HG03565 (cell line): ENCODE measurements around the gene HUS1.
"Not testable (repeated sequence)": the region's sequence is repeated elsewhere in the genome, so short reads cannot be mapped to it uniquely, and the experiment has no call there.

Source experiments
- ATAC-seq: cut with Tn5 transposase; IDR thresholded peaks from one replicate; pipeline ENCODE4 v1.9.1; 2021; ENCODE audit warnings: mild to moderate bottlenecking, moderate library complexity; ENCODE audit not compliant: unreplicated experiment

Gene HUS1

GRCh38 chr7:47945261-47946015 lies 34.0 kb downstream of the HUS1 start:
- peak; percentile 54 for ATAC-seq

GRCh38 chr7:47944536-47945260 lies 34.7 kb downstream of the HUS1 start:
- ATAC-seq = no peak

DNA sequence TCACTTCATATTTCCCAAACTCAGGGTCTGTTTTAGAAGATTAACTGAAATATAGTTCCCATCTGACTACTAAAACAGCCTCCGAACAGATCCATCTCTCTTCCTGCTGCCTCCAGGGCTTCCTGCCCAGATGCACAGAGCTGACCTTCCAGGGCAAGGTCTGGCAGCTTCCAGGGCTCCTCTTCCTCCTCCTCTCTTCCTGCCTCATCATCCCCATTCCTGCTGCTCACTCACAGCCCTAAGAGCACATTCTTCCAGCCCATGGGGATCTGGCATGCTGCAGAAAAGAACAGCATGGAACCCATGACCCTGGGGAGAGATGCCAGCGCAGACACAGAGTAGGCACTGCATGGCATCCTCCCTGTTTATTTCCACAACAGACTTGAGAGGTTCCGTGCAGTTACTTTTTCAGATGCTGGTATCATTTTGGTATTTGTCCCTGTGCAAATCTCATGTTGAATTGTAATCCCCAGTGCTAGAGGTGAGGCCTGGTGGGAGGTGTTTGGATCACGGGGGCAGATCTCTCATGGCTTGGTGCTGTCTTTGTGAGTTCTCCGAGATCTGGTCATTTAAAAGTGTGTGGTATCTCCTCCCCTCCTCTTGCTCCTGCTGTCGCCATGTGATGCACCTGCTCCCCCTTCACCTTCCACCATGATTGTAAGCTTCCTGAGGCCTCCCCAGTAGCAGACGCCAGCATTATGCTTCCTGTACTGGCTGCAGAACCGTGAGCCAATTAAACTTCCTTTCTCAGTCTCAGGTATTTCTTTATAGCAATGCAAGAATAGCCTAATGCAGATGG lies 35.5 kb downstream of the HUS1 start:
- ATAC-seq = no peak

DNA sequence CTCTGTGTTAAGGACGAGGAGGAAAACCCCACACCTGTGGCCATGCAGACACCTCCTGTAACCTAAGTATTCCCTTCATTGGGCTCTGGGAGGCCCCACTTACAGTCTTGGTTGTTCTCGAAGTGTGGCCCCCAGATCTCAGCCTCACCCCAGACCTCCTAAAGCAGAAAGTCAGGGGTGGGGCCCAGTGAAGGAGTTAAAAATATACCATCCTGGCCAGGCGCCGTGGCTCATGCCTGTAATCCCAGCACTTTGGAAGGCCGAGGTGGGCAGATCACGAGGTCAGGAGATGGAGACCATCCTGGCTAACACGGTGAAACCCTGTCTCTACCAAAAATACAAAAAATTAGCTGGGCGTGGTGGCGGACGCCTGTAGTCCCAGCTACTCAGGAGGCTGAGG lies 36.8 kb downstream of the HUS1 start:
- not testable (repeated sequence) for ATAC-seq

DNA sequence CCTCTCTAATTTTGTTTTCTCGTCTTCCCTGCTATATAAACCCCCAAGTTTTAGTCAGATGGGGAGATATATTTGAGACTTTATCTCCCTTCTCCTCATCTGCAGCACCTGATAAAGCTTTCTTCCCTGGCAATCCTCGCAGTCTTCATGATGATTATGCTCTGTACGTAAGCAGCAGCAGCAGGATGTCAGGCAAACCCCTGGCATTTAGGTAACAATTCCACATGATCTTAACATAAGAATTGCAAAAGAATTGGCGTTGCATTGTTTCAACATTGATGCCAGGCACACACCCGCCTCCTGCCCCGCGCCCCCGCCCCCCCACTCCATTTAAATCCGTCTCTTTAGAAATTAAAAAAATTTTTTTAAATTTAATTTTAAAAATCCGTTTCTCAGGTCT lies 37.3 kb downstream of the HUS1 start:
- no peak for ATAC-seq

GRCh38 chr7:47941136-47941844 lies 38.1 kb downstream of the HUS1 start:
- ATAC-seq = no peak

GRCh38 chr7:47940088-47941013 lies 39.1 kb downstream of the HUS1 start:
- ATAC-seq = no peak

GRCh38 chr7:47939425-47940036 lies 39.9 kb downstream of the HUS1 start:
- ATAC-seq = no peak

DNA sequence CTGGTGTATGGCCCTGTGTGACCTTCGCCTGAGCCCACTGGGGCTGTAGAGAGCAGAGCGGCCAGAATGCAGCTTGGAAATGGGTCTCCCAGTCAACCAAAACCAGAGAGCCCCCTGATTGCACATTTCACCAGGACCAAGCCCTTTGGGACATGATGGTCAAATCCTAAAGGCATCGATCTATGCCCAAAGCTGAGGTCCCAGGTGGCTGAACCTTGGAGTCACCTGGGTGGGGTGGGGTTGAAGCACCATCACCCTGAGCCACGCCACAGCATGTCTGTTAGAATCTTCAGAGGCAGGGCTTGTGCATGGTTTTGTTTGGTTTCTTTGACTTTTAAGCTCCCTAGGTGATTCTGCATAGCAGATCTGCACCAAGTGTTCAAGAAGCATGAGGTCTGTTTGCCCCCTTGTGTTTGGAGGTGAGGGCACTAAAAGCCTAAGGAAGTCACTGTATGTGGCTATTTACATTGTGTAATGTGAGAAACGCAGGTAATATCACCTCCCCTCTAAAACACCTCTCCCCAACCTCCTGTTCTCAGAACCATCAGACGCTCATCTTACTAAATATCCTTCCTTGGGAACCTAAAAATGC lies 40.7 kb downstream of the HUS1 start:
- no peak for ATAC-seq

DNA sequence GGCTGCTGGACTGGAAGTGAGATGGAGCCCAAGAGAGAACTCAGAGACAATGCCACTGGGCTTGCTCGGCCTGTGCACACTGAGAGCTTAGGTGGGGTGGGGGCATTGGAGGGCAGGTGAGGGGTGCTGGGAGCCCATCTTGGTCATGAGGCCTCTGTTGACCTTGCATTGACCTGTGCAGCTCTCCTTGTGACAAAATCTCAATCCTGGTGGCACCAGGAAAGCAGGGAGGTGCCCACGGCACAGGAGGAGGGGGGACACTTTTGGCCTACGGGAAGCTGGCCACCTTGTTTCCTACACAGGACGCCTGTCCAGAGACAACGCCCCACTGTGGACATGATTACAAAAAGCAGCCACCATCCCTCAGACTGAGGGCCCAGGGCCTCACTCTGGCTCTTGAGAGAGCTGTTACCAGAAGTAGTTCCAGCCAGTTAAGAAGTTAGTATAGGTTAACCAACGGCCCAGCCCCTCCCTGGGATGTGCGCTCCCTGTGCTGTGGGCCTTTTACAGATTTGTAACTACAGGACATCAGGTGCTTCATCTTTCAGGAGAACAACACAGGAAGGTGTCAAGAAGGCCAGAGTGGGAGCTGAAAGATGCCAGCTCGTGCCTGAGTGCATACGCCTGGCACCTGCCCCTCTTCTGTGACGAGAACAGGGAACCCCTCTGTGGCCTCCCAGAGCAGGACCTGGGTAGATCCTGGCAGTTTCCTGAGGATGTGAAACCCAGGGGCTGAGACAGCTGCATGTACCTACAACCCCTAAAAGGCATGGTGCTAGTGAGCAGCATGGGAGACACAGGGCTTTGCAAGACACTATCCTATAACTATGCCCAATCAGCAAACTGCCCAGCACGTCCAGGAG lies 41.5 kb downstream of the HUS1 start:
- peak; percentile 35 for ATAC-seq

GRCh38 chr7:47937065-47937687 lies 42.2 kb downstream of the HUS1 start:
- ATAC-seq = peak; percentile 97

DNA sequence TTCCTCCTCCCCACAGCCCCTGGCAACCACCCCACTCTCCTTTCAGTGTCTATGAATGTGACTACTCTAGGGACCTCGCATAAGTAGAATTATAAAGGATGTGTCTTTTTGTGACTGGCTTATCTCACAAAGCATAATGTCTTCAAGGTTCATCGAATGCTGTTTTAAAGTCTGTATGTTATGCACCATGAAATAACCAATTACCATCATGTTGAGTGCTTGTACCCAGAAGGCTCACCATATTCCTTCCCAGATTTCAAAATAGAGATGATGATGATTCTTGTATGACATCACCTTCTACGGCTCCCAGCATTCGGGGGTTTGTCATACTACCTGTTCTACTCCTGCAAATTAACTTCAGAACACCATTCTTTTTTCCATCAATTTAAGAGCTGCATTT lies 43.1 kb downstream of the HUS1 start:
- ATAC-seq = no peak

DNA sequence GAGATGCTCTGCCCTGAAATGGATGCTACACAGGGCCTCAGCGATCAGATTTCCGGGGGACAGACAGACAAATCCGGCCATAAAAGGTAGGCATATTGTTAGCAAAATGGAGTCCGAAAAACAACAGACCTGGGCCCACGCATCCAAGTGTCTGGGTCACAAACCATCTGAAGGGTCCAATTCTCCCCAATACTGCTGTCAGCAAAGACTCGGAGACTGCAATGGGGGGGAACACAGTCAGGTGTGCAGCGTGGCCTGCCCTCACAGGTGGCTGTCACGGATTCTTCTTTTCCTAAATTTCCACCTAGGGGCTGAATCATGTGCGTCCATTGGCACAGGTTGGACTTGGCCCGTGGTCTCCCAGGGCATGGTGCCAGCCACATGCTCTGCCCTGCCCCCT lies 44.1 kb downstream of the HUS1 start:
- no peak for ATAC-seq

DNA sequence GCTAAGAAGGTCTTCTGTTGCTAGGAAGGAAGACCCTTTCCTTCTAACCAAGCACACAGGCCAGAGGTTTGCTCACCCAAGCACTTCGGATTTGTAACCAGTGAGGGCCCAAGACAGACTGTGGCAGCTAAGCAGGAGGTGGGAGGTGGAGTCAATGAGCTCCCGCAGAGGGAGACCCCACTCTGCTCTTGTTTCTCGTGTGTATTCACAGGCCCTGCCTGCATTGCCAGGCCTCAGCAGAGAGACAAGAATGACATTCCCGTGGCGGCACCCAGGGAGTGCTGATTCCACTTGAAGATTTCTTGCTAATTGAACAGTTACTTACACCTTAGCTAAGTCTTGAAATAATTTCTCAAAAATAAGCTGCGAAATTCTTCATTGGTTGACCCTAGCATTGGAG lies 44.6 kb downstream of the HUS1 start:
- ATAC-seq = no peak

GRCh38 chr7:47933215-47933614 lies 46.2 kb downstream of the HUS1 start:
- ATAC-seq = no peak

DNA sequence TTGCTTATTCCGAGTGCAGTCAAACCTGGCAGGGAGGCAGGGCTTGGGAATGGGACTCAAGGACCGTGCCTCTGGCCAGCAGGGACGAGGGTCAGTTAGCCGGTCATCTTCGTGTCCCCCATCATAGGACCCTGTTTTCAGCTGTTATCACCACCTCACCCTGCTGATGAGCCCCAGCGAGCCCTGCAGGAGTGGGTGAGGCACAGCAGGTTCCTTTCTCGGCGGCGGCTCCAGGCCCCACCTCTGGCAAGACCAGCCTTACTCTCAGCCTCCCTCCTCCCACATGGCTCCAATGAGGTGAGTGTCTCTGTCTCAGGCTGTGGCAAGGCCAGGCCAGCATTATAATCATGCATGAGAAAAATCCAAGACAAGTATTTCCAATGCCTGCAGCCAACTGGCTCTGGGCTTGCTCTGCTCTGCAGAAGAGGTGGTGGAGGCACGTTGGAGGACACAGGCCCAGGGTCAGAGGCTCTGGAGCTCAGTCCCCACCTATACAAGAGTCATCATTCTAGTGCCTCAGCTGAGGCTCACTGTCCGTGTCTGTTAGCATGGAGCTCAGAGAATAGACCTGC lies 46.9 kb downstream of the HUS1 start:
- ATAC-seq = no peak

GRCh38 chr7:47932016-47932415 lies 47.4 kb downstream of the HUS1 start:
- no peak for ATAC-seq
